ENCODE data around the gene ABCC1. TPM values are rescaled to one million over a fixed set of nuclear protein-coding genes. Genes with fewer than 3 reads are reported as not detected.

ABCC1 gene
- total and polyA plus RNA-seq, 2 of the 8 experiments (the other 6 are each of a cell fraction or from before 2014, with no cell fraction given), result 42.6 to 66.8 TPM

GRCh38 chr16:16001596-16002255 is 52.3 kb downstream of the ABCC1 start:
- peaks cover 12% of the 10 kb centered on the region for H3K79me1 ChIP-seq (ENCODE audit: low read depth, low read length)
- H2BK20ac ChIP-seq (ENCODE audit: low read length), result no peak overlapping the region
- no peaks in the 10 kb centered on the region for H3K27me3 ChIP-seq (replicated peaks in 1 of 4; ENCODE audit: control insufficient read depth in 3 of 4, extremely low read depth in 1 of 4, insufficient read depth in 3 of 4, low read length in 3 of 4)
- H3K9ac ChIP-seq (replicated peaks in 1 of 4; ENCODE audit: extremely low read depth in 1 of 4, low read depth in 3 of 4, low read length in 3 of 4), result no peak overlapping the region
- peaks cover 12% of the 10 kb centered on the region; the same call in 1 of the 2 replicates for H3K23me2 ChIP-seq (ENCODE audit: low read depth, low read length)
- H3K4ac ChIP-seq (replicated peaks; ENCODE audit: insufficient read length, low read depth, low read length), result no peak overlapping the region
- no peak overlapping the region for H4K5ac ChIP-seq (ENCODE audit: insufficient read length, low read depth, low read length)
- H3K9me3 ChIP-seq (ENCODE audit: insufficient read depth in 2 of 2, low read depth in 1 of 2, low read length in 1 of 2), result no peaks in the 10 kb centered on the region
- H2BK5ac ChIP-seq (ENCODE audit: low read depth, low read length), result no peak overlapping the region
- WGBS, 2 experiments (ENCODE audit: extremely low coverage in 1 of 2, insufficient coverage in 1 of 2, insufficient read length in 1 of 2, insufficient replicate concordance in 2 of 2, low coverage in 1 of 2, low lambda C conversion rate in 2 of 2, missing lambda C conversion rate in 1 of 2), result 95% methylated on average over 6 of the region's 6 CpGs; no CpG with 5 or more reads in 1 of the 2 experiments
- no peak overlapping the region for H4K8ac ChIP-seq (ENCODE audit: extremely low read depth, insufficient read depth, low read length)
- no peak overlapping the region for H3K56ac ChIP-seq (replicated peaks; ENCODE audit: insufficient read length, low read depth, low read length)
- H4K91ac ChIP-seq (replicated peaks; ENCODE audit: insufficient read length, low read length), result no peak overlapping the region
- peaks cover 0 to 3% (median 0%) of the 10 kb centered on the region in 4 experiments; a peak in 2 of 7 replicates for H3K4me1 ChIP-seq (replicated peaks in 1 of 4; ENCODE audit: control insufficient read depth in 3 of 4, insufficient read depth in 4 of 4, low read length in 3 of 4)
- H3K27ac ChIP-seq (ENCODE audit: low read depth, low read length), result no peak overlapping the region
- H3K18ac ChIP-seq (ENCODE audit: extremely low read depth, low read length), result no peak overlapping the region
- FAIRE-seq, result no peak
- H2BK120ac ChIP-seq (replicated peaks; ENCODE audit: low read depth, low read length), result no peak overlapping the region
- CTCF ChIA-PET (ENCODE audit: partially characterized antibody), result no interaction called here
- H3K36me3 ChIP-seq (ENCODE audit: control insufficient read depth in 2 of 4, insufficient read depth in 4 of 4, low read length in 3 of 4), result no peaks in the 10 kb centered on the region
- no peak overlapping the region for H2BK15ac ChIP-seq (ENCODE audit: low read length)
- no peak for TF ChIP-seq RFX5 (IDR thresholded peaks at IDR 0.05; ENCODE audit: borderline replicate concordance, low read depth, low read length)
- TF ChIP-seq CEBPB (IDR thresholded peaks at IDR 0.05; ENCODE audit: low read depth, low read length), result no peak
- no peak for TF ChIP-seq HDAC6 (IDR thresholded peaks at IDR 0.05; ENCODE audit: low read depth, low read length)
- TF ChIP-seq YY1 (IDR thresholded peaks at IDR 0.05; ENCODE audit: low read depth, low read length), result no peak
- TF ChIP-seq FOSL1 (IDR thresholded peaks at IDR 0.05; ENCODE audit: insufficient read depth, low read depth, low read length), result no peak
- TF ChIP-seq SRF (IDR thresholded peaks at IDR 0.05; ENCODE audit: low read depth, low read length), result no peak
- TF ChIP-seq SP4 (IDR thresholded peaks at IDR 0.05; ENCODE audit: low read length), result no peak
- no peak for TF ChIP-seq POLR2AphosphoS5 (IDR thresholded peaks at IDR 0.05; ENCODE audit: low read depth, low read length)
- no peak for TF ChIP-seq EP300 (IDR thresholded peaks at IDR 0.05; ENCODE audit: borderline replicate concordance in 1 of 2, low read depth in 2 of 2, low read length in 2 of 2)
- TF ChIP-seq HDAC2 (IDR thresholded peaks at IDR 0.05; ENCODE audit: borderline replicate concordance in 1 of 2, low read depth in 2 of 2, low read length in 2 of 2), result no peak
- no peak for TF ChIP-seq SIN3A (conservative IDR thresholded peaks at IDR 0.05 in 1 of 2, IDR thresholded peaks at IDR 0.05 in 1 of 2; ENCODE audit: low read depth in 1 of 2, low read length in 2 of 2)
- no peak for TF ChIP-seq MAFK (IDR thresholded peaks at IDR 0.05; ENCODE audit: low read depth, low read length)
- POLR2A ChIA-PET (ENCODE audit: partially characterized antibody), result no interaction called here
- no peak overlapping the region for H2AFZ ChIP-seq (ENCODE audit: low read length)
- H4K20me1 ChIP-seq (replicated peaks in 1 of 2; ENCODE audit: control insufficient read depth in 1 of 2, insufficient read depth in 2 of 2, low read length in 2 of 2), result peaks cover 0 to 11% of the 10 kb centered on the region in 2 experiments
- no peak overlapping the region for H3K14ac ChIP-seq (ENCODE audit: insufficient read length)
- no peak overlapping the region for H3K4me3 ChIP-seq (ENCODE audit: extremely low read depth in 1 of 4, insufficient read depth in 2 of 4, low read depth in 3 of 4, low read length in 4 of 4)
- no peak overlapping the region for H2BK12ac ChIP-seq (ENCODE audit: low read depth, low read length)
- H3K23ac ChIP-seq (ENCODE audit: insufficient read length), result no peak overlapping the region
- peaks cover 0 to 59% of the 10 kb centered on the region in 2 experiments; a peak in 2 of 4 replicates for H3K79me2 ChIP-seq (ENCODE audit: control insufficient read depth in 1 of 2, insufficient read depth in 2 of 2, low read length in 2 of 2)
- no peak for DNase-seq (ENCODE audit: low read depth in 1 of 2, low spot score in 2 of 2)
- H2AK5ac ChIP-seq (ENCODE audit: low read depth, low read length), result no peak overlapping the region
- H3K4me2 ChIP-seq (ENCODE audit: insufficient read depth in 1 of 2, low read depth in 2 of 2, low read length in 2 of 2), result no peak overlapping the region
